Ramos (cell line): ENCODE data around the gene RAD51B.

ENCODE experiments used
- in situ Hi-C: fragments of 300-500 bp; cut with MboI; formaldehyde crosslinking; loops from one replicate; pipeline ENCODE4 v1.14.3; 2022; ENCODE audit warnings: low sequenced_read_pairs; ENCODE audit not compliant: unreplicated experiment

RAD51B gene

GRCh38 chr14:68154275-68154674 lies 334.7 kb downstream of the RAD51B start:
- in situ Hi-C loops, result no loop called here

GRCh38 chr14:68157971-68158371 lies 338.4 kb downstream of the RAD51B start:
- in situ Hi-C loops, result no loop called here

- in situ Hi-C loops, result no loop called here
These were observed 339.1 kb downstream of the RAD51B start for GRCh38 chr14:68158640-68159039.

GRCh38 chr14:68159701-68160633 lies 340.4 kb downstream of the RAD51B start:
- in situ Hi-C loops, result no loop called here

GRCh38 chr14:68160779-68161546 lies 341.4 kb downstream of the RAD51B start:
- in situ Hi-C loops, result no loop called here

GRCh38 chr14:68162887-68163286 lies 343.3 kb downstream of the RAD51B start:
- in situ Hi-C loops, result no loop called here

GRCh38 chr14:68164711-68165113 lies 345.1 kb downstream of the RAD51B start:
- in situ Hi-C loops, result no loop called here

GRCh38 chr14:68165274-68165843 lies 345.8 kb downstream of the RAD51B start:
- in situ Hi-C loops, result no loop called here

GRCh38 chr14:68166731-68167382 lies 347.3 kb downstream of the RAD51B start:
- in situ Hi-C loops, result no loop called here

- in situ Hi-C loops, result no loop called here
These were observed 348.0 kb downstream of the RAD51B start for GRCh38 chr14:68167383-68168087.

GRCh38 chr14:68168460-68169109 lies 349.0 kb downstream of the RAD51B start:
- in situ Hi-C loops, result no loop called here

GRCh38 chr14:68172216-68172615 lies 352.6 kb downstream of the RAD51B start:
- in situ Hi-C loops, result no loop called here

- in situ Hi-C loops, result no loop called here
These were observed 353.0 kb downstream of the RAD51B start for GRCh38 chr14:68172627-68173026.

GRCh38 chr14:68173227-68173972 lies 353.8 kb downstream of the RAD51B start:
- in situ Hi-C loops, result no loop called here

GRCh38 chr14:68174446-68174845 lies 354.9 kb downstream of the RAD51B start:
- in situ Hi-C loops, result no loop called here

GRCh38 chr14:68176687-68177086 lies 357.1 kb downstream of the RAD51B start:
- in situ Hi-C loops, result no loop called here

- in situ Hi-C loops, result no loop called here
These were observed 358.1 kb downstream of the RAD51B start for GRCh38 chr14:68177728-68178127.

GRCh38 chr14:68178282-68178681 lies 358.7 kb downstream of the RAD51B start:
- in situ Hi-C loops, result no loop called here
